ENCODE data around the gene LHX1.

DNA sequence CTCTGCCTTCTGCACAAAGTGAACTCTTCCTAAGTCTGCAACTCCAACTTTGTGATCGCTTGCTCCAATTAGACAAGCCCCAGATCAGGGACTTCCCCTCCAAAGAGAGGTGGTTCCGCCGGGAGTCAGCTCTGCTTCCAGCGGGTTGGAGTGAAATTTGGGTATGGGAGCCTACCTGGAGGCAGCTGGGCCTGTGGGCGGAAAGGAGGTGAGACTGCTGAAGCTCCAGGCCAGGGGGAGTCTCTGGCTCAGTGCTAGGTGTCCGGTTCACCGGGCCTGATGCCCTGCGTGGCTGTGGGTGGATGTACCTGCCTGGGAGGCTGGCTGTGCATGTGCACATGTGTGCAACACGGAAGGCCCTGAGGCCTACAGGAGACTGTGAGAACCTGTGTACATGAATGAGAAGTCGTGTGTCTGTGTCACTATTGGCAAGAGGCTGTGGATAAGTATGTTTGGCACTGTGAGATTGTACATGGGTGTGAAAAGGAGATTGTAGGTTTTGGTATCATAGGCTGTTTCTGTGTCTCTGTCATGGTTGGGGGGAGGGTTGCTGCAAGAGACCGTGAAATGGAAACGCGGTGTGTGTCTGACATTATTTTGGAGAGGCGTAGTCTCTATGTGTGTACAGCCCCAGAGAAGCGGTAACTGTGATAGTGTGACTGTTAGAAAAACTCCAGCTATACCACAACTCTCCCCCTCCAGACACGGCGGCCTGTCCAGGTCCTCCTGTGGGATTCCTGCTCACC, 4.2 kb downstream of the LHX1 start:
- TF ChIP-seq, protein P1, sequence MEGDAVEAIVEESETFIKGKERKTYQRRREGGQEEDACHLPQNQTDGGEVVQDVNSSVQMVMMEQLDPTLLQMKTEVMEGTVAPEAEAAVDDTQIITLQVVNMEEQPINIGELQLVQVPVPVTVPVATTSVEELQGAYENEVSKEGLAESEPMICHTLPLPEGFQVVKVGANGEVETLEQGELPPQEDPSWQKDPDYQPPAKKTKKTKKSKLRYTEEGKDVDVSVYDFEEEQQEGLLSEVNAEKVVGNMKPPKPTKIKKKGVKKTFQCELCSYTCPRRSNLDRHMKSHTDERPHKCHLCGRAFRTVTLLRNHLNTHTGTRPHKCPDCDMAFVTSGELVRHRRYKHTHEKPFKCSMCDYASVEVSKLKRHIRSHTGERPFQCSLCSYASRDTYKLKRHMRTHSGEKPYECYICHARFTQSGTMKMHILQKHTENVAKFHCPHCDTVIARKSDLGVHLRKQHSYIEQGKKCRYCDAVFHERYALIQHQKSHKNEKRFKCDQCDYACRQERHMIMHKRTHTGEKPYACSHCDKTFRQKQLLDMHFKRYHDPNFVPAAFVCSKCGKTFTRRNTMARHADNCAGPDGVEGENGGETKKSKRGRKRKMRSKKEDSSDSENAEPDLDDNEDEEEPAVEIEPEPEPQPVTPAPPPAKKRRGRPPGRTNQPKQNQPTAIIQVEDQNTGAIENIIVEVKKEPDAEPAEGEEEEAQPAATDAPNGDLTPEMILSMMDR (IDR thresholded peaks at IDR 0.05): no peak
- TF ChIP-seq POLR2A (IDR thresholded peaks at IDR 0.05): no peak
